Stimulated activated CD4-positive, alpha-beta T cell treated with anti-CD3 and anti-CD28 coated beads, Interleukin-12 subunit alpha, Interleukin-12 subunit beta, amount 100 ng/mL, for 48 hours (primary cell): ENCODE data around the gene FILIP1.

ENCODE experiments used
- DNase-seq, 3 donors: peaks; one replicate each; pipeline ENCODE4 v3.0.0-alpha.2; 2020; ENCODE audit warnings: low read depth in 2 of 3, low spot score in 1 of 3

The FILIP1 gene

GRCh38 chr6:75347898-75348610 is 145.5 kb downstream of the FILIP1 start:
- no peak for DNase-seq

GRCh38 chr6:75345413-75345812 is 148.2 kb downstream of the FILIP1 start:
- no peak for DNase-seq

- DNase-seq, result no peak
Measured at GRCh38 chr6:75344455-75344854, 149.1 kb downstream of the FILIP1 start.

GRCh38 chr6:75344021-75344420 is 149.6 kb downstream of the FILIP1 start:
- no peak for DNase-seq

- no peak for DNase-seq
Measured at GRCh38 chr6:75337835-75338580, 155.6 kb downstream of the FILIP1 start.

GRCh38 chr6:75334266-75335040 is 159.1 kb downstream of the FILIP1 start:
- no peak for DNase-seq

- DNase-seq, result no peak
Measured at GRCh38 chr6:75333676-75334200, 159.9 kb downstream of the FILIP1 start.

- no peak for DNase-seq
Measured at GRCh38 chr6:75331151-75331550, 162.4 kb downstream of the FILIP1 start.

GRCh38 chr6:75329703-75330102 is 163.9 kb downstream of the FILIP1 start:
- DNase-seq, result no peak

- DNase-seq, result no peak
Measured at GRCh38 chr6:75327807-75328206, 165.8 kb downstream of the FILIP1 start.

GRCh38 chr6:75326557-75327258 is 166.9 kb downstream of the FILIP1 start:
- no peak for DNase-seq

- no peak for DNase-seq
Measured at GRCh38 chr6:75318900-75319299, 174.7 kb downstream of the FILIP1 start.

GRCh38 chr6:75317503-75318206 is 175.9 kb downstream of the FILIP1 start:
- DNase-seq, result no peak

- no peak for DNase-seq
Measured at GRCh38 chr6:75315978-75316377, 177.6 kb downstream of the FILIP1 start.

- DNase-seq, result no peak
Measured at GRCh38 chr6:75308250-75308988, 185.2 kb downstream of the FILIP1 start.

- no peak for DNase-seq
Measured at GRCh38 chr6:75307364-75308004, 186.1 kb downstream of the FILIP1 start.

GRCh38 chr6:75306064-75306463 is 187.5 kb downstream of the FILIP1 start:
- DNase-seq, result no peak

- DNase-seq, result no peak
Measured at GRCh38 chr6:75305573-75305972, 188.0 kb downstream of the FILIP1 start.

- DNase-seq, result no peak
Measured at GRCh38 chr6:75302280-75302679, 191.3 kb downstream of the FILIP1 start.
